OCI-LY1 (cell line): ENCODE results near the gene SPPL2B.

ENCODE experiments used
- H2AFZ ChIP-seq: fragments of 200-600 bp; sonication (generic), shearing (Covaris generic); 2 replicates; pipeline ENCODE4 v1.6.0; 2014; ENCODE audit warnings: antibody characterized with exemption, mild to moderate bottlenecking, low read length
- H3F3A ChIP-seq: fragments of 200-600 bp; sonication (generic), shearing (Covaris generic); 2 replicates; pipeline ENCODE4 v1.6.0; 2014; ENCODE audit warnings: mild to moderate bottlenecking, antibody characterized with exemption, low read length, moderate library complexity; ENCODE audit not compliant: insufficient read depth
- H3K27ac ChIP-seq: fragments of 200-600 bp; sonication (generic); 2 replicates; pipeline ENCODE4 v1.5.1; 2014; ENCODE audit warnings: low read length, mixed run types, mild to moderate bottlenecking, low read depth; ENCODE audit not compliant: poor library complexity, severe bottlenecking
- H3K27me3 ChIP-seq: fragments of 200-600 bp; sonication (generic); 2 replicates; pipeline ENCODE4 v1.6.0; 2014; ENCODE audit warnings: antibody characterized with exemption, mild to moderate bottlenecking, low read length, moderate library complexity; ENCODE audit not compliant: insufficient read depth
- H3K36me3 ChIP-seq: fragments of 200-600 bp; sonication (generic); 2 replicates; pipeline ENCODE4 v1.6.1; 2014; ENCODE audit warnings: mild to moderate bottlenecking, antibody characterized with exemption, low read length, moderate library complexity, mixed read lengths; ENCODE audit not compliant: insufficient read depth
- H3K4me1 ChIP-seq: fragments of 200-600 bp; sonication (generic); 2 replicates; pipeline ENCODE4 v1.5.1; 2014; ENCODE audit warnings: mild to moderate bottlenecking, low read length, moderate library complexity; ENCODE audit not compliant: insufficient read depth, severe bottlenecking
- H3K4me2 ChIP-seq: fragments of 200-600 bp; sonication (generic), shearing (Covaris generic); 2 replicates; pipeline ENCODE4 v1.6.1; 2014; ENCODE audit warnings: low read length
- H3K4me3 ChIP-seq: fragments of 200-600 bp; sonication (generic); 2 replicates; pipeline ENCODE4 v1.5.1; 2014; ENCODE audit warnings: low read length, low read depth, mild to moderate bottlenecking, mixed read lengths; ENCODE audit not compliant: poor library complexity, severe bottlenecking
- H3K79me2 ChIP-seq: fragments of 200-600 bp; shearing (Covaris generic); 2 replicates; pipeline ENCODE4 v1.6.1; 2016; ENCODE audit warnings: mixed run types, low read length, mixed read lengths; ENCODE audit not compliant: insufficient read depth
- H3K9ac ChIP-seq: fragments of 200-600 bp; sonication (generic), shearing (Covaris generic); 2 replicates; pipeline ENCODE4 v1.6.1; 2014; ENCODE audit warnings: mild to moderate bottlenecking, low read length, mixed read lengths
- H3K9me2 ChIP-seq: fragments of 200-600 bp; sonication (generic), shearing (Covaris generic); 2 replicates; pipeline ENCODE4 v1.6.1; 2014; ENCODE audit warnings: low read depth, mild to moderate bottlenecking, low read length, mixed read lengths
- H3K9me3 ChIP-seq: fragments of 200-600 bp; shearing (Covaris generic); 2 replicates; pipeline ENCODE4 v1.6.1; 2014; ENCODE audit warnings: low read length, mixed read lengths
- H4K20me1 ChIP-seq: fragments of 200-600 bp; sonication (generic), shearing (Covaris generic); 2 replicates; pipeline ENCODE4 v1.6.0; 2016; ENCODE audit warnings: mild to moderate bottlenecking, low read length; ENCODE audit not compliant: insufficient read depth
- EZH2 ChIP-seq: fragments of 200-600 bp; sonication (generic), shearing (Covaris generic); IDR thresholded peaks from 2 replicates; pipeline ENCODE4 v1.8.0; 2017; ENCODE audit warnings: borderline replicate concordance, mixed run types, mild to moderate bottlenecking, antibody characterized with exemption, low read length, moderate library complexity, mixed read lengths
- TF ChIP-seq, protein P1 (sequence below): fragments of 200-600 bp; sonication (generic), shearing (Covaris generic); IDR thresholded peaks from 2 replicates; pipeline ENCODE4 v1.5.1; 2017; ENCODE audit warnings: mild to moderate bottlenecking, antibody characterized with exemption, low read length, moderate library complexity, mixed read lengths

The SPPL2B gene

DNA sequence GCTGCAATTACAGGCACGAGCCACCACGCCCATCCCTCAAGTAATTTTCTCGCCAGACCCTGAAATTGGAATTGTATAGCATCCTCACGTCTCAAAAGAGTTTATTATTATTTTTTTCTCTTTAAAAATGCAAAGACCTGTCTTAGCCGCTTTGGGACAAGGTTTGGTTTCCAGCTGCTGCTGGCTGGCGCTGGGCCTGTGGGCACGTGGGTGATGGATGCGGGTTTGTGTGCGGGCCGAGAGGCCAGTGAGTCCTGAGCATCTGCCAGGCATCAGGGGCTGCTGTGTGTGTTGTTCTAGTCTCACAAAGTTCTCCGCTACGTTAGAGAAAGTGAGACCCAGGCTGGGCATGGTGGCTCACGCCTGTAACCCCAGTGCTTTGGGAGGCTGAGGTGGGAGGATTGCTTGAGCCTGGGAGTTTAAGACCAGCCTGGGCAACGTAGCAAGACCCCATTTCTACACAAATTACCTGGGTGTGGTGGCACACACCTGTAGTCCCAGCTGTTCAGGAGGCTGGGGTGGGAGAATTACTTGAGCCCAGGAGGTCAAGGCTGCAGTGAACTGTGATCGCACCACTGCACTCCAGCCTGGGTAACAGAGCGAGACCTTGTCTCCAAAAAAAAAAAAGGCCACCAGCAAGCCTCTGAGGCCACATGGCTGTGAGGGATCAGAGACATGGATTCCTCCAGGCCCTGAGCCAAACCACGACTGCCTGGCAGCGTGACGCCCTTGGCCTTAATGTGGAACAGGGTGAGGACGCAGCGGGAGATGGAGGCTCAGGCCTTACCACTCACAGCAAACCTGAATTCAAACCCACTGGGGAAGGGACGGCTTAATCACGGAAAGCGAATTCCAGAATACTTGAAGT is 26.9 kb downstream of the SPPL2B start:
- H3K79me2 ChIP-seq: no peaks in the 10 kb centered on the region
- H3K4me3 ChIP-seq: no peak overlapping the region
- H2AFZ ChIP-seq: no peak overlapping the region
- no peak overlapping the region for H3K27ac ChIP-seq
- no peak overlapping the region for H3K9ac ChIP-seq
- TF ChIP-seq, protein P1, sequence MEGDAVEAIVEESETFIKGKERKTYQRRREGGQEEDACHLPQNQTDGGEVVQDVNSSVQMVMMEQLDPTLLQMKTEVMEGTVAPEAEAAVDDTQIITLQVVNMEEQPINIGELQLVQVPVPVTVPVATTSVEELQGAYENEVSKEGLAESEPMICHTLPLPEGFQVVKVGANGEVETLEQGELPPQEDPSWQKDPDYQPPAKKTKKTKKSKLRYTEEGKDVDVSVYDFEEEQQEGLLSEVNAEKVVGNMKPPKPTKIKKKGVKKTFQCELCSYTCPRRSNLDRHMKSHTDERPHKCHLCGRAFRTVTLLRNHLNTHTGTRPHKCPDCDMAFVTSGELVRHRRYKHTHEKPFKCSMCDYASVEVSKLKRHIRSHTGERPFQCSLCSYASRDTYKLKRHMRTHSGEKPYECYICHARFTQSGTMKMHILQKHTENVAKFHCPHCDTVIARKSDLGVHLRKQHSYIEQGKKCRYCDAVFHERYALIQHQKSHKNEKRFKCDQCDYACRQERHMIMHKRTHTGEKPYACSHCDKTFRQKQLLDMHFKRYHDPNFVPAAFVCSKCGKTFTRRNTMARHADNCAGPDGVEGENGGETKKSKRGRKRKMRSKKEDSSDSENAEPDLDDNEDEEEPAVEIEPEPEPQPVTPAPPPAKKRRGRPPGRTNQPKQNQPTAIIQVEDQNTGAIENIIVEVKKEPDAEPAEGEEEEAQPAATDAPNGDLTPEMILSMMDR: no peak
- TF ChIP-seq EZH2: no peak
- H3K9me3 ChIP-seq: no peaks in the 10 kb centered on the region
- H3K27me3 ChIP-seq: 0 out of 2 replicates have a peak, but pooled peaks cover 5% of the 10 kb centered on the region
- no peaks in the 10 kb centered on the region for H3K4me1 ChIP-seq
- peaks cover 42% of the 10 kb centered on the region for H3K36me3 ChIP-seq
- H3K4me2 ChIP-seq: no peak overlapping the region
- H3F3A ChIP-seq: no peaks in the 10 kb centered on the region
- no peaks in the 10 kb centered on the region for H3K9me2 ChIP-seq
- no peaks in the 10 kb centered on the region for H4K20me1 ChIP-seq

- Histone ChIP-seq H3K9ac (no peak overlapping the region), H3K4me3 (no peak overlapping the region), H3K9me3 (no peaks in the 10 kb centered on the region), H3K27me3 (0 out of 2 replicates have a peak, but pooled peaks cover 5% of the 10 kb centered on the region), H3K27ac (no peak overlapping the region), H3K4me2 (no peak overlapping the region), H3K79me2 (no peaks in the 10 kb centered on the region), H4K20me1 (no peaks in the 10 kb centered on the region), H3K4me1 (no peaks in the 10 kb centered on the region), H3K36me3 (peaks cover 36% of the 10 kb centered on the region), H3K9me2 (no peaks in the 10 kb centered on the region), H3F3A (no peaks in the 10 kb centered on the region), H2AFZ (no peak overlapping the region)
- no peak for TF ChIP-seq EZH2
- TF ChIP-seq, protein P1: no peak
Measured at GRCh38 chr19:2356036-2356646, 27.7 kb downstream of the SPPL2B start.

GRCh38 chr19:2357279-2358206 is 29.1 kb downstream of the SPPL2B start:
- no peak overlapping the region for H2AFZ ChIP-seq
- no peaks in the 10 kb centered on the region for H3K9me2 ChIP-seq
- no peak overlapping the region for H3K9ac ChIP-seq
- H3K36me3 ChIP-seq: peaks cover 24% of the 10 kb centered on the region
- no peaks in the 10 kb centered on the region for H3F3A ChIP-seq
- no peaks in the 10 kb centered on the region for H4K20me1 ChIP-seq
- H3K4me1 ChIP-seq: no peaks in the 10 kb centered on the region
- no peak overlapping the region for H3K4me3 ChIP-seq
- peaks cover 5% of the 10 kb centered on the region; the same call in 1 of the 2 replicates for H3K27me3 ChIP-seq
- H3K4me2 ChIP-seq: no peak overlapping the region
- H3K9me3 ChIP-seq: no peaks in the 10 kb centered on the region
- TF ChIP-seq, protein P1: no peak
- no peak for TF ChIP-seq EZH2
- H3K27ac ChIP-seq: no peak overlapping the region
- H3K79me2 ChIP-seq: no peaks in the 10 kb centered on the region
